IMR-90 (cell line): ENCODE measurements around the gene C9orf50. TPM values are rescaled to one million over a fixed set of nuclear protein-coding genes. Genes with fewer than 3 reads are reported as not detected.

ENCODE experiments used
- ATAC-seq: fragments of 200-7000 bp; cut with Tn5 transposase; 2 replicates; pipeline ENCODE4 v1.9.1; 2020; ENCODE audit warnings: low read depth, mild to moderate bottlenecking, moderate library complexity
- BruUV-seq: library from RNA; stranded (reverse); fragments of 400-500 nt; replicated peaks from 2 replicates; lab custom pipeline; 2021; lab: Mats Ljungman, UMichigan
- CTCF ChIA-PET: fragments of 300-600 bp; formaldehyde crosslinking; extraction: SDS; loops from one replicate; lab custom pipeline; 2021; ENCODE audit warnings: antibody characterized with exemption; lab: Yijun Ruan, JAX
- POLR2A ChIA-PET: fragments of 300-600 bp; sonication (Branson Sonifier 250); formaldehyde crosslinking; loops from one replicate; lab custom pipeline; 2022; ENCODE audit warnings: antibody characterized with exemption; ENCODE audit not compliant: unreplicated experiment; lab: Charles Lee
- DNase-seq: peaks from one replicate; pipeline ENCODE4 v3.0.0; 2013
- H2AFZ ChIP-seq: replicated peaks from 2 replicates; pipeline ENCODE3; 2013; ENCODE audit warnings: low read length, mild to moderate bottlenecking; ENCODE audit not compliant: poor library complexity
- H2AK5ac ChIP-seq: 2 replicates; pipeline ENCODE4 v1.6.1; 2013; ENCODE audit warnings: low read depth, low read length, inconsistent platforms
- H2AK9ac ChIP-seq: replicated peaks from 2 replicates; pipeline ENCODE3; 2013; ENCODE audit warnings: mild to moderate bottlenecking, low read depth, low read length, moderate library complexity; ENCODE audit not compliant: poor library complexity
- H2BK120ac ChIP-seq: 2 replicates; pipeline ENCODE4 v1.6.1; 2013; ENCODE audit warnings: low read depth, low read length, inconsistent platforms
- H2BK15ac ChIP-seq: 3 replicates; pipeline ENCODE4 v1.6.1; 2013; ENCODE audit warnings: low read depth, low read length, inconsistent platforms
- H2BK20ac ChIP-seq: 2 replicates; pipeline ENCODE4 v1.6.1; 2013; ENCODE audit warnings: low read depth, mild to moderate bottlenecking, inconsistent platforms, low read length, moderate library complexity
- H2BK5ac ChIP-seq: 2 replicates; pipeline ENCODE4 v1.6.1; 2013; ENCODE audit warnings: mild to moderate bottlenecking, low read depth, low read length, inconsistent platforms; ENCODE audit not compliant: poor library complexity, severe bottlenecking
- H3K14ac ChIP-seq: replicated peaks from 2 replicates; pipeline ENCODE4 v1.6.1; 2013; ENCODE audit warnings: low read depth, low read length, inconsistent platforms
- H3K18ac ChIP-seq: 2 replicates; pipeline ENCODE4 v1.6.1; 2013; ENCODE audit warnings: low read depth, low read length, control low read depth
- H3K23ac ChIP-seq: 2 replicates; pipeline ENCODE4 v1.6.1; 2013; ENCODE audit warnings: low read depth, low read length, inconsistent platforms
- H3K27ac ChIP-seq: 2 replicates; pipeline ENCODE4 v1.5.1; 2013; ENCODE audit warnings: mild to moderate bottlenecking, control low read depth, low read length; ENCODE audit not compliant: insufficient read depth
- H3K27me3 ChIP-seq: 2 replicates; pipeline ENCODE4 v1.6.1; 2013; ENCODE audit warnings: low read length; ENCODE audit not compliant: control insufficient read depth, insufficient read depth
- H3K36me3 ChIP-seq: 2 replicates; pipeline ENCODE4 v1.6.1; 2013; ENCODE audit warnings: low read length, mixed read lengths; ENCODE audit not compliant: control insufficient read depth, insufficient read depth
- H3K4ac ChIP-seq: 2 replicates; pipeline ENCODE4 v1.6.1; 2013; ENCODE audit warnings: low read depth, low read length, inconsistent platforms
- H3K4me1 ChIP-seq: 2 replicates; pipeline ENCODE4 v1.6.1; 2013; ENCODE audit warnings: low read length, mixed read lengths; ENCODE audit not compliant: control insufficient read depth, insufficient read depth
- H3K4me2 ChIP-seq: 2 replicates; pipeline ENCODE4 v1.6.1; 2013; ENCODE audit warnings: low read depth, mild to moderate bottlenecking, control low read depth, low read length, moderate library complexity
- H3K4me3 ChIP-seq: 2 replicates; pipeline ENCODE4 v1.5.1; 2013; ENCODE audit warnings: low read depth, mild to moderate bottlenecking, control low read depth, low read length, moderate library complexity; ENCODE audit not compliant: insufficient read depth
- H3K56ac ChIP-seq: 2 replicates; pipeline ENCODE4 v1.6.1; 2013; ENCODE audit warnings: low read length, inconsistent platforms; ENCODE audit not compliant: insufficient read depth; ENCODE audit errors: extremely low read depth
- H3K79me1 ChIP-seq, 2 experiments: 2 replicates each; pipeline ENCODE4 v1.6.1; 2013; ENCODE audit warnings: low read length in 2 of 2, inconsistent platforms in 1 of 2, low read depth in 1 of 2
- H3K9ac ChIP-seq: 2 replicates; pipeline ENCODE4 v1.6.1; 2013; ENCODE audit warnings: low read depth, low read length, control low read depth
- H3K9me1 ChIP-seq: 2 replicates; pipeline ENCODE4 v1.6.1; 2013; ENCODE audit warnings: low read length, inconsistent platforms; ENCODE audit not compliant: insufficient read depth
- H3K9me3 ChIP-seq: 2 replicates; pipeline ENCODE4 v1.6.1; 2013; ENCODE audit warnings: low read length; ENCODE audit not compliant: control insufficient read depth, insufficient read depth
- H4K20me1 ChIP-seq: 2 replicates; pipeline ENCODE4 v1.6.1; 2013; ENCODE audit warnings: low read length, inconsistent platforms; ENCODE audit not compliant: insufficient read depth
- H4K5ac ChIP-seq: 2 replicates; pipeline ENCODE4 v1.6.1; 2013; ENCODE audit warnings: mild to moderate bottlenecking, low read depth, low read length, control low read depth
- H4K8ac ChIP-seq, 2 experiments: 2 replicates each; pipeline ENCODE4 v1.6.1; 2013; ENCODE audit warnings: low read depth in 2 of 2, low read length in 2 of 2, control low read depth in 1 of 2, inconsistent platforms in 1 of 2
- H4K91ac ChIP-seq: 2 replicates; pipeline ENCODE4 v1.6.1; 2013; ENCODE audit warnings: low read depth, low read length, inconsistent platforms; ENCODE audit not compliant: insufficient read depth
- FOS ChIP-seq: fragments of 150-350 bp; IDR thresholded peaks from 2 replicates; pipeline ENCODE4 v1.6.1; 2016; ENCODE audit warnings: low read depth, low read length
- MAFK ChIP-seq: IDR thresholded peaks from 2 replicates; pipeline ENCODE4 v1.6.1; 2012; ENCODE audit warnings: low read depth, low read length, improper control_type of control experiment
- MAZ ChIP-seq: IDR thresholded peaks from 2 replicates; pipeline ENCODE4 v1.6.1; 2012; ENCODE audit warnings: low read depth, mild to moderate bottlenecking, low read length, improper control_type of control experiment, moderate library complexity, borderline replicate concordance
- POLR2A ChIP-seq: IDR thresholded peaks from 2 replicates; pipeline ENCODE4 v1.6.1; 2012; ENCODE audit warnings: mild to moderate bottlenecking, low read depth, low read length
- RCOR1 ChIP-seq: IDR thresholded peaks from 2 replicates; pipeline ENCODE4 v1.6.1; 2012; ENCODE audit warnings: mild to moderate bottlenecking, low read length, improper control_type of control experiment; ENCODE audit not compliant: insufficient replicate concordance
- RFX5 ChIP-seq: IDR thresholded peaks from 2 replicates; pipeline ENCODE4 v1.8.0; 2012; ENCODE audit warnings: low read depth, mild to moderate bottlenecking, low read length, moderate library complexity
- SMC3 ChIP-seq: fragments of 150-350 bp; IDR thresholded peaks from 2 replicates; pipeline ENCODE4 v1.6.1; 2016; ENCODE audit warnings: low read depth, mild to moderate bottlenecking, antibody characterized with exemption, low read length, moderate library complexity
- WGBS, 2 experiments: methylation state at CpG; one replicate each; pipeline versions ENCODE4 v1.1.5 to v1.1.7; 2013; ENCODE audit warnings: missing lambda C conversion rate in 2 of 2; ENCODE audit not compliant: insufficient read length in 1 of 2; ENCODE audit errors: extremely low coverage in 2 of 2; 5-methylcytosine and 5-hydroxymethylcytosine counted together
- dilution Hi-C: fragments of 300-500 bp; cut with HindIII; formaldehyde crosslinking; loops from one replicate; pipeline ENCODE4 v1.14.3; 2018; ENCODE audit warnings: low sequenced_read_pairs; ENCODE audit not compliant: unreplicated experiment
- in situ Hi-C: fragments of 300-500 bp; cut with MboI; formaldehyde crosslinking; loops from 3 replicates; pipeline ENCODE4 v1.14.3; 2019; ENCODE audit warnings: low sequenced_read_pairs, inconsistent platforms, mixed read lengths
- intact Hi-C: fragments of 100-400 bp; cut with micrococcal nuclease; formaldehyde crosslinking; loops from 2 replicates; pipeline ENCODE4 v1.10.0; 2022
- polyA plus RNA-seq, 3 experiments: library from polyadenylated mRNA; depleted of rRNA; stranded (reverse); fragments of >200 nt; gene quantifications; 2 replicates each; pipeline ENCODE4 v1.2.3, GENCODE V29; 2012; ENCODE audit warnings: low replicate concordance in 1 of 3
- total RNA-seq: library from RNA; depleted of rRNA; stranded (reverse); fragments of >200 nt; gene quantifications from 2 replicates; pipeline ENCODE4 v1.2.3, GENCODE V29; 2012
- TF ChIP-seq, protein P1 (sequence below): fragments of 150-350 bp; IDR thresholded peaks from 2 replicates; pipeline ENCODE4 v1.6.1; 2016; ENCODE audit warnings: low read depth, mild to moderate bottlenecking, low read length, moderate library complexity, borderline replicate concordance
- TF ChIP-seq, protein P2 (sequence below): conservative IDR thresholded peaks from 2 replicates; pipeline ENCODE4 v1.5.1; 2012; ENCODE audit warnings: mild to moderate bottlenecking, low read depth, low read length, improper control_type of control experiment

C9orf50 gene
- total and polyA plus RNA-seq, 2 of the 4 experiments (the other 2 are of a cell fraction), result 0.09 TPM; not detected in 1

DNA sequence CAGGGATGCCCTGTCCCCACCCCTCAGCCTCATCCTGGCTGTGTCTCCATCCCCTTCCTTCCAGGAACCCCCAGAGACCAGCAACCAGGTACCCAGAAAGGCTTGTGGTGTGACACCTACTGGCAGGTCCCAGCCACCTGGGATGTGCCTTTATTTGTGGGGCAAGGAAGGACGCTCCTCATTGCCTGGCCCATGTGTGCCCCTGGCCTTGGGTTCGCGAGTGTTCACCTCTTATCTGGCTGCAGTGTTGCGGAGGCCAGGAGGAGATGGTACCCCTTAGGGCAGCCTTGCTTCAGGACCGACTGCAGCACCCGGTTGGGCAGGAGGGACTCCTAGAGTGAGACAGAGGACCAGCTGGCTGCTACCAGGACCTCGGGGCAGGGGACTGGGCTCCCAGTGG, 8.8 kb downstream of the C9orf50 start:
- Histone ChIP-seq H2AK5ac (peak overlapping the region; percentile 48; the same call in 1 of the 2 replicates), H3K4me2 (no peak overlapping the region), H3K18ac (no peak overlapping the region), H2BK20ac (no peak overlapping the region), H4K5ac (no peak overlapping the region), H2BK120ac (no peak overlapping the region), H2BK15ac (no peak overlapping the region), H3K4me3 (no peak overlapping the region), H4K8ac (no peak overlapping the region), H2AK9ac (no peak overlapping the region), H3K4me1 (peaks cover 16% of the 10 kb centered on the region), H3K79me1 (peaks cover 0 to 9% of the 10 kb centered on the region in 2 experiments; a peak in 2 of 4 replicates), H3K27ac (no peak overlapping the region), H3K14ac (no peak overlapping the region), H3K9me1 (no peaks in the 10 kb centered on the region; the same call in 1 of the 2 replicates), H3K36me3 (no peaks in the 10 kb centered on the region), H2BK5ac (no peak overlapping the region), H3K9me3 (no peaks in the 10 kb centered on the region), H3K23ac (no peak overlapping the region), H4K91ac (no peak overlapping the region), H3K4ac (no peak overlapping the region), H4K20me1 (no peaks in the 10 kb centered on the region), H3K9ac (no peak overlapping the region), H3K56ac (no peak overlapping the region), H2AFZ (no peak overlapping the region), H3K27me3 (no peaks in the 10 kb centered on the region)
- no peak for ATAC-seq
- dilution Hi-C loops (no loop called here), in situ Hi-C loops (no loop called here), intact Hi-C loops (loop anchor here (5.0 kb wide), 1 partner anchor 280 kb away; no protein-coding TSS in a partner anchor)
- ChIA-PET POLR2A (no interaction called here), CTCF (interaction anchor here (1.3 to 2.1 kb wide), 3 partner anchors 9 to 480 kb away, joined by 3 to 11 read pairs (median 3); partner anchors contain the start of gene C9orf50)
- no TSS peak for BruUV-seq
- WGBS, 2 experiments, result 69% methylated on average over 3 of the region's 7 CpGs; no CpG with 5 or more reads in 1 of the 2 experiments
- TF ChIP-seq POLR2A, result no peak
- no peak for TF ChIP-seq MAZ
- TF ChIP-seq FOS, result no peak
- no peak for TF ChIP-seq MAFK
- no peak for TF ChIP-seq SMC3
- no peak for TF ChIP-seq RCOR1
- TF ChIP-seq, protein P1, sequence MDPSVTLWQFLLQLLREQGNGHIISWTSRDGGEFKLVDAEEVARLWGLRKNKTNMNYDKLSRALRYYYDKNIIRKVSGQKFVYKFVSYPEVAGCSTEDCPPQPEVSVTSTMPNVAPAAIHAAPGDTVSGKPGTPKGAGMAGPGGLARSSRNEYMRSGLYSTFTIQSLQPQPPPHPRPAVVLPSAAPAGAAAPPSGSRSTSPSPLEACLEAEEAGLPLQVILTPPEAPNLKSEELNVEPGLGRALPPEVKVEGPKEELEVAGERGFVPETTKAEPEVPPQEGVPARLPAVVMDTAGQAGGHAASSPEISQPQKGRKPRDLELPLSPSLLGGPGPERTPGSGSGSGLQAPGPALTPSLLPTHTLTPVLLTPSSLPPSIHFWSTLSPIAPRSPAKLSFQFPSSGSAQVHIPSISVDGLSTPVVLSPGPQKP, result no peak
- TF ChIP-seq, protein P2, sequence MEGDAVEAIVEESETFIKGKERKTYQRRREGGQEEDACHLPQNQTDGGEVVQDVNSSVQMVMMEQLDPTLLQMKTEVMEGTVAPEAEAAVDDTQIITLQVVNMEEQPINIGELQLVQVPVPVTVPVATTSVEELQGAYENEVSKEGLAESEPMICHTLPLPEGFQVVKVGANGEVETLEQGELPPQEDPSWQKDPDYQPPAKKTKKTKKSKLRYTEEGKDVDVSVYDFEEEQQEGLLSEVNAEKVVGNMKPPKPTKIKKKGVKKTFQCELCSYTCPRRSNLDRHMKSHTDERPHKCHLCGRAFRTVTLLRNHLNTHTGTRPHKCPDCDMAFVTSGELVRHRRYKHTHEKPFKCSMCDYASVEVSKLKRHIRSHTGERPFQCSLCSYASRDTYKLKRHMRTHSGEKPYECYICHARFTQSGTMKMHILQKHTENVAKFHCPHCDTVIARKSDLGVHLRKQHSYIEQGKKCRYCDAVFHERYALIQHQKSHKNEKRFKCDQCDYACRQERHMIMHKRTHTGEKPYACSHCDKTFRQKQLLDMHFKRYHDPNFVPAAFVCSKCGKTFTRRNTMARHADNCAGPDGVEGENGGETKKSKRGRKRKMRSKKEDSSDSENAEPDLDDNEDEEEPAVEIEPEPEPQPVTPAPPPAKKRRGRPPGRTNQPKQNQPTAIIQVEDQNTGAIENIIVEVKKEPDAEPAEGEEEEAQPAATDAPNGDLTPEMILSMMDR, result no peak
- no peak for TF ChIP-seq RFX5
- no peak for DNase-seq
